ENCODE data around the gene ADAP2. TPM values are rescaled to one million over a fixed set of nuclear protein-coding genes. Genes with fewer than 3 reads are reported as not detected.

Gene ADAP2
- total and polyA plus RNA-seq, 10 of the 15 experiments (the other 5 are each of a cell fraction or from before 2014, with no cell fraction given), result 0.15 to 13.6 (median 6.8) TPM

- TF ChIP-seq, protein P1, sequence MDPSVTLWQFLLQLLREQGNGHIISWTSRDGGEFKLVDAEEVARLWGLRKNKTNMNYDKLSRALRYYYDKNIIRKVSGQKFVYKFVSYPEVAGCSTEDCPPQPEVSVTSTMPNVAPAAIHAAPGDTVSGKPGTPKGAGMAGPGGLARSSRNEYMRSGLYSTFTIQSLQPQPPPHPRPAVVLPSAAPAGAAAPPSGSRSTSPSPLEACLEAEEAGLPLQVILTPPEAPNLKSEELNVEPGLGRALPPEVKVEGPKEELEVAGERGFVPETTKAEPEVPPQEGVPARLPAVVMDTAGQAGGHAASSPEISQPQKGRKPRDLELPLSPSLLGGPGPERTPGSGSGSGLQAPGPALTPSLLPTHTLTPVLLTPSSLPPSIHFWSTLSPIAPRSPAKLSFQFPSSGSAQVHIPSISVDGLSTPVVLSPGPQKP (IDR thresholded peaks at IDR 0.05; ENCODE audit: low read depth, low read length), result no peak
Measured at GRCh38 chr17:30950669-30951399, 29.1 kb downstream of the ADAP2 start (continued).

DNA sequence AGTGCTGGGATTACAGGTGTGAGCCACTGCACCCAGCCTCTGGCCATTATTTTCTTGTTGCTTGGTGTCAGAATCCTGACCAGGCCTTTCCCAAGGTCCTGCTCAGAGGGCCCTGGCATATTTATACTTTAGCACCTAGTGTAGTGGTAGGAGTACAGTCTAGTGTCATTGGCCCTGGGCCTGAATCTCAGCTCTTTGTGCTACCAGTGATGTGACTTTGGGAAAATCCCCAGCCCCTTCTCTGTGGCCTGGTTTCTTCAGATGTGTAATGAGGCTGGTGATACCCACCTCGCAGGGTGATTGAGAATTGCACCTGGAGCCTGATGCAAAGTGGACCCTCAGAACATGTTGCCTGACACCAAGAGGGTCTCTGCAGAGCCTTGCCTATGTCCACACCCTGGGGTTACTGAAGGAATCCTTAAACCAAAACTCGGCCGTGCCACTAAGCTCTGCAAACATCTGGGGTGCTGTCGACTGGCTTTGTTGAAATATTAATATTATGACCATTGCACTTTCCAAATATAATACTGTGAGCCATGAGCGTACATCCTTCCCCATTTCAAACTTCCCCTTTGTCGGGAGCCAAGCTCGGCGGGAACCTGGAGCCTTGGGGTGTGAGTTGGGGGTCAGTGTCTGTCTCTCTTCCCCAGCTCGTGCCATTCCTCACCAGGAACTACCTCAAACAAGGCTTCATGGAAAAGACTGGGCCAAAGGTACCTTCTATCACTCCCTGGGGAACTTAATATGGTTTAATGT is 31.1 kb downstream of the ADAP2 start:
- 39% methylated on average over 9 of the region's 9 CpGs for WGBS (ENCODE audit: insufficient coverage, insufficient replicate concordance, low lambda C conversion rate, missing lambda C conversion rate)
- Histone ChIP-seq H4K20me1 (ENCODE audit: control insufficient read depth, insufficient read depth) (no peaks in the 10 kb centered on the region), H3K9me3 (replicated peaks; ENCODE audit: control insufficient read depth, insufficient read depth, low read length) (no peaks in the 10 kb centered on the region), H2AFZ (ENCODE audit: control insufficient read depth, low read depth, low read length) (peak overlapping the region; percentile 72), H3K9ac (ENCODE audit: control insufficient read depth, insufficient read depth, low read length) (peak overlapping the region; percentile 27), H3K36me3 (ENCODE audit: control insufficient read depth in 2 of 2, insufficient read depth in 2 of 2, low read length in 1 of 2) (no peaks in the 10 kb centered on the region), H3K4me1 (ENCODE audit: control insufficient read depth, insufficient read depth, low read length) (peaks cover 25% of the 10 kb centered on the region), H3K27me3 (replicated peaks in 1 of 2; ENCODE audit: control insufficient read depth in 2 of 2, insufficient read depth in 2 of 2, low read length in 1 of 2) (no peaks in the 10 kb centered on the region), H3K27ac (ENCODE audit: control insufficient read depth, insufficient read depth) (no peak overlapping the region), H3K4me2 (ENCODE audit: control insufficient read depth, insufficient read depth) (peak overlapping the region; percentile 38; the same call in 1 of the 2 replicates), H3K79me2 (ENCODE audit: control insufficient read depth, insufficient read depth, low read length) (no peaks in the 10 kb centered on the region), H3K4me3 (no peak overlapping the region)
- ATAC-seq, result peak; percentile 75
- intact Hi-C loops (cut with micrococcal nuclease; ENCODE audit: unreplicated experiment), result no loop called here
- RAD21 ChIA-PET (ENCODE audit: unreplicated experiment), result interaction anchor here (0.6 kb wide), 1 partner anchor 22 kb away, joined by 3 read pairs; no protein-coding TSS in a partner anchor
- CTCF ChIA-PET, result no interaction called here
- POLR2A ChIA-PET, result interaction anchor here (0.7 to 1.3 kb wide), 2 partner anchors 12 to 18 kb away, joined by 3 to 5 read pairs; partner anchors contain the start of gene RNF135
- FAIRE-seq, result peak; percentile 27
- SMC1A ChIA-PET (ENCODE audit: uncharacterized antibody, unreplicated experiment), result interaction anchor here (0.9 to 1.2 kb wide), 2 partner anchors 8 to 13 kb away, joined by 4 read pairs; no protein-coding TSS in a partner anchor
- DNase-seq (ENCODE audit: low read depth, low spot score), result no peak
- in situ Hi-C loops (cut with MboI), result no loop called here
- BruUV-seq (replicated peaks), result no TSS peak
- TF ChIP-seq CHD4 (IDR thresholded peaks at IDR 0.05) (no peak), SUPT20H (IDR thresholded peaks at IDR 0.05; ENCODE audit: borderline replicate concordance, control insufficient read depth, low read depth, low read length) (no peak), ETV6 (conservative IDR thresholded peaks at IDR 0.05 in 1 of 2, IDR thresholded peaks at IDR 0.05 in 1 of 2; ENCODE audit: borderline replicate concordance in 1 of 2, low read depth in 1 of 2) (no peak), CEBPZ (IDR thresholded peaks at IDR 0.05; ENCODE audit: low read depth, low read length) (no peak), SREBF1 (IDR thresholded peaks at IDR 0.05; ENCODE audit: low read length) (no peak), TCF3 (IDR thresholded peaks at IDR 0.05; ENCODE audit: borderline replicate concordance, insufficient read depth, low read depth, low read length) (no peak), SP1 (IDR thresholded peaks at IDR 0.05; ENCODE audit: low read depth, low read length) (no peak), RUNX3 (IDR thresholded peaks at IDR 0.05; ENCODE audit: low read length) (no peak)
- TF ChIP-seq, protein P2, sequence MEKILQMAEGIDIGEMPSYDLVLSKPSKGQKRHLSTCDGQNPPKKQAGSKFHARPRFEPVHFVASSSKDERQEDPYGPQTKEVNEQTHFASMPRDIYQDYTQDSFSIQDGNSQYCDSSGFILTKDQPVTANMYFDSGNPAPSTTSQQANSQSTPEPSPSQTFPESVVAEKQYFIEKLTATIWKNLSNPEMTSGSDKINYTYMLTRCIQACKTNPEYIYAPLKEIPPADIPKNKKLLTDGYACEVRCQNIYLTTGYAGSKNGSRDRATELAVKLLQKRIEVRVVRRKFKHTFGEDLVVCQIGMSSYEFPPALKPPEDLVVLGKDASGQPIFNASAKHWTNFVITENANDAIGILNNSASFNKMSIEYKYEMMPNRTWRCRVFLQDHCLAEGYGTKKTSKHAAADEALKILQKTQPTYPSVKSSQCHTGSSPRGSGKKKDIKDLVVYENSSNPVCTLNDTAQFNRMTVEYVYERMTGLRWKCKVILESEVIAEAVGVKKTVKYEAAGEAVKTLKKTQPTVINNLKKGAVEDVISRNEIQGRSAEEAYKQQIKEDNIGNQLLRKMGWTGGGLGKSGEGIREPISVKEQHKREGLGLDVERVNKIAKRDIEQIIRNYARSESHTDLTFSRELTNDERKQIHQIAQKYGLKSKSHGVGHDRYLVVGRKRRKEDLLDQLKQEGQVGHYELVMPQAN (conservative IDR thresholded peaks at IDR 0.05), result no peak

All from GM12878 (cell line).